GM12891 (cell line): Measurements from ENCODE around the gene ACLY.

Experiments used
- DNase-seq: peaks from one replicate; pipeline ENCODE4 v3.0.0; 2011; ENCODE audit warnings: low spot score; ENCODE audit not compliant: insufficient read length
- FAIRE-seq: peaks from 2 replicates; lab custom pipeline; 2011; peaks lifted over from hg19 to GRCh38; lab: Jason Lieb, UNC
- PAX5 ChIP-seq: IDR thresholded peaks from 2 replicates; pipeline ENCODE4 v1.6.1; 2011; ENCODE audit warnings: low read length, moderate library complexity, mild to moderate bottlenecking; ENCODE audit not compliant: insufficient read depth, severe bottlenecking
- POLR2A ChIP-seq: IDR thresholded peaks from 2 replicates; pipeline ENCODE4 v1.6.1; 2011; ENCODE audit warnings: low read depth, low read length, control low read depth
- POLR2AphosphoS5 ChIP-seq: IDR thresholded peaks from 2 replicates; pipeline ENCODE4 v1.6.1; 2011; ENCODE audit warnings: low read depth, low read length, control low read depth
- POU2F2 ChIP-seq: IDR thresholded peaks from 2 replicates; pipeline ENCODE4 v1.6.1; 2011; ENCODE audit warnings: low read depth, mild to moderate bottlenecking, control low read depth, low read length, moderate library complexity
- SPI1 ChIP-seq: IDR thresholded peaks from 2 replicates; pipeline ENCODE4 v1.6.1; 2011; ENCODE audit warnings: low read depth, low read length, control low read depth
- TAF1 ChIP-seq: IDR thresholded peaks from 2 replicates; pipeline ENCODE4 v1.6.1; 2011; ENCODE audit warnings: low read depth, low read length, control low read depth

The ACLY gene

DNA sequence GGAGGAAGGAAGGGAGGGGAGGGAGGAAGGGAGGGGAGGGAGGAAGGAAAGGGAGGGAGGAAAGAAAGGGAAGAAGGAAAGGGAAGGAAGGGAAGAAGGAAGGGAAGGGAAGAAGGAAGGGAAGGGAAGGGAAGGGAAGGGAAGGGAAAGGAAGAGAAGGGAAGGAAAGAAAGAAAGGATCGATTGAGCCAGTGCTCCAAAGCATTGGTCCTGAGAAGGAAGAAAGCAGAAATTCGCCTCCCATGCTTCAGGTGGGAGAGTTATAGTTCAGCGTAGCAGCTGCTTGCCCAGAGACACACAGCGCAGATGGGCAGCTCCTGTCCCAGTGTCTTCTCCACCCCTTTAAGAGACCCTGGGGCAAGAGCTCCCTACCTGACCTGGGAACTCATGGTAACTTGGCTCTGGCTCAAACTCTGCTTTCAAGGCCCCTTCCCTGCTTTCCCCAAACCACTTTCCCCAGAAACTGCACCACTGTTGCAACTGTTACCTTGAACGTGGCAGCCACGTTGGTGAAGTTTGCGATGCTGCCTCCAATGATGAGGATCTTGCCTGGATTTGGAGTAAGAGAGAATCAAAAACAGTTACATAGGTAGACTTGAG is 14.4 kb downstream of the ACLY start:
- no peak for FAIRE-seq
- no peak for DNase-seq
- TF ChIP-seq POLR2AphosphoS5 (no peak), POU2F2 (no peak), PAX5 (no peak), TAF1 (no peak), SPI1 (no peak), POLR2A (no peak)

DNA sequence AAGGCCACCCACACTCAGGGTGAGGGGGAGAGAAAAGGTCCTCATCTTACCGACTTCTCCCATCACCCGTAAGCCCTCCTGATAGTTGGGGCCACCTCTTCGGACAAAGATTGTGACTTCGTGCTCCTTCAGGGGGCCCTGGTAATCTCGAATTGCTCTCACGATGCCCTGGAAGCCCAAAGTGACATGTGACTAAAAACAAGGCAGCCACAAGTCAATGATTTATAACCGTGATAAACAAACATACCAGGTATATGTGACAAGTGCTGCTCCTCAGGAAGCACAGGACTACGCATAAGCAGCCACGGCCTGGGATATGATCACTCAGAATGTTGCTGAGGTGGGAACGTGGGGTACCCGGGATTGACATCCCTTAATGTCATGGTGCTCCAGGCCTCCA is 17.1 kb downstream of the ACLY start:
- DNase-seq = no peak
- FAIRE-seq = no peak
- TF ChIP-seq PAX5 (no peak), POLR2A (no peak), POLR2AphosphoS5 (no peak), SPI1 (no peak), TAF1 (no peak), POU2F2 (no peak)

DNA sequence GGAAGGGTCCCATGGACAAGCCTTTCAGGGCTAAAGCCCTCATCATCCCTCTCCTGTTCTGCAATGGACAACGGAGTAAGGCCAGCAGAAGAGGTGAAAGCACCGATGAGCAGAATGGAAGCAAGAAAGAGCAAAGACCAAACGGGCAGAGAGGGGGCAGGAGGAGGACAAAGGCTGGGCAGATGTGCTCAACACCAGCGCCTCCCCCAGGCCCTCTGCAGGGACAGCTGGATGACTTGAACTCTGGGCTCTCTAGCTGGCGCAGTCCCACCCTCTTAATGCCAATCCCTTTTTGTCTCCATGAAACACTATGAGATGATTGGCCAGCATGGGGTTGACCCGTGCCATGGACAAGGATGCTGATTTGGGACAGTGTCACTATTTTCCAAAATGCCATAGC is 22.0 kb downstream of the ACLY start:
- TF ChIP-seq POLR2AphosphoS5 = no peak
- TF ChIP-seq POU2F2 = no peak
- no peak for TF ChIP-seq SPI1
- no peak for TF ChIP-seq PAX5
- no peak for TF ChIP-seq POLR2A
- TF ChIP-seq TAF1 = no peak
- no peak for FAIRE-seq

DNA sequence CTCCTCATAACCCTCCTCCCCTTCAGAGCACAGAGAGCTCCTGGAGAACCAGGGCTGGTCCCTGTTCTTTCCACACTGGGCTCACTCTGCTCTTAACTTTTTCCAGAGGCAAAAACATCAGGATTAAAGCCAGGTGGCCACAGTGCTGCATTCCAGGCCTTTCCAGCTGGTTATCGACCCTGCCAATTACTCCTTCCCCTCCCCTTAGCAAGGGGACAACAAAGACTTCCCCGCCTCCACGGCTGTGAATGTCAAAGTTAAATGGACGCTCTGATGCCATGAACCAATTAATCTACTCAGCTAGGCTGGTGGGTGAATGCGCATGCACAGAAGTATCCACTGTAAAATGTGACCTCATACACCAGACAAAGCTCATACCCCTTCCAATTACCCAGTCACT is 23.1 kb downstream of the ACLY start:
- FAIRE-seq = no peak
- DNase-seq = no peak
- TF ChIP-seq TAF1 (no peak), POU2F2 (no peak), POLR2AphosphoS5 (no peak)

More for the DNA sequence above, 22.0 kb downstream of the ACLY start:
- no peak for DNase-seq

DNA sequence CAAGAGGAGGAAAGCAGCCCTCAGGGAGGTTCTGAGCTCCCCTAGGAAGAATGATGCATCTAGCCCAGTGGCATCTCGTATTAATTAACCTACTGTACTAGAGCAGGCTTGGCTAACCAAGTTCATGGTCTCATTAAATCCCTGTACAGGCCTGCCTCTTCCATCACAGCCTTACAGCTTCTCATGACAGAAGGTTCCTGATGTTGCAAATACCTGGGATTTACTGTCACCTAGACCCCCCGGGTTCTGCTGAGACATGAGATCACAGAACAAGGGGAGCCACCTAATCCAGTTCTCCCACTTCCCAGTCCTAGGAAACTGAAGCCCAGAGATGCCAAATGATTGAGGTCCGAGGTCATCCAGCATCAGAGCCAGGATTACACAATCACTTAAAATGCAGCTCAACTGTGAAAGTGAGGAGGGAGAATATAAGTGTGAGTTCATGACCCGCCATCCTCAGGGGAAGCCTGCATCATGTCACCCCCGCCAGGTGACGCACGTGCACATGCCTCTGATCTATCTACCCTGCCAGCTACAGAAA is 23.9 kb downstream of the ACLY start:
- FAIRE-seq (no peak), DNase-seq (no peak)
- TF ChIP-seq SPI1 (no peak), TAF1 (no peak), POLR2A (no peak), PAX5 (no peak), POU2F2 (no peak), POLR2AphosphoS5 (no peak; the same call in 1 of the 2 replicates)

DNA sequence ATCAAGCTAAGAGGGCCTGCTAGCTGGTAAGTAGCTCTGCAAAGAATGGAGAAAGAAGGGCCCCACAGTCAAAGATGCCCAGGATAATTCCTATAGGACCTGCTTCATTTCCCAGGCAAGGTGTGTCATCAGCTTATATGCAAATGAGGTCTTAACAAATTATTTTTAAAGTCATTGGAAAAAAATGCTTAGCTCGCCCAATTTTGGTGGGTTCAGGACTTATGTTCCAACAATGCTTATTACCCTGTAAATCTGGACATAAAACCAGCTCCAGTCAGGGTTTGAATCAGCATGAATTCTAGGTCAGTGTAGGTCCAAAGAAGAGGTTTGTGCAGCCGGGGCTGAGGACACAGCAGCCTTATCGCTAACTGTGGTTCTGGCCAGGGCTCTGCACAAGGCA is 25.4 kb downstream of the ACLY start:
- no peak for DNase-seq
- FAIRE-seq = peak; percentile 45
- no peak for TF ChIP-seq POLR2AphosphoS5
- no peak for TF ChIP-seq PAX5
- no peak for TF ChIP-seq POU2F2
- TF ChIP-seq POLR2A = no peak
- no peak for TF ChIP-seq SPI1
- TF ChIP-seq TAF1 = no peak

DNA sequence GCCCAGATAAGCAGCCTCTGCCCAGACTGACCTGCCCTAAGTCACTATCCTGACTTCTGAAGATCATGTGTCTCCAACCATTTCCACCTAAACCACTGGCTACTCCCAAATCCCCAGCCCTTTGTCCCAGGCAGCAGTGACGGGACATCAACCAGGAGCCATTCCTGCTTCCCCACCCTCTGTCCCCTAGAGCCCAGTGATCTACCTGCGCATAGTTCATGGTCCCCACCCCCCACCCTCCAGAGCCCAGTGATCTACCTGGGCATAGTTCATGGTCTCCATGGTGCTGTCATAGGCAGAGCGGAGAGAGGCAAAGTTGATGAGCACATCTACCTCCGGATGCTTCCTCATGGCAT is 26.8 kb downstream of the ACLY start:
- DNase-seq (no peak), FAIRE-seq (no peak)
- TF ChIP-seq POU2F2 = no peak
- TF ChIP-seq POLR2AphosphoS5 = no peak
- no peak for TF ChIP-seq POLR2A
- TF ChIP-seq TAF1 = no peak
- TF ChIP-seq SPI1 = no peak
- TF ChIP-seq PAX5 = no peak

DNA sequence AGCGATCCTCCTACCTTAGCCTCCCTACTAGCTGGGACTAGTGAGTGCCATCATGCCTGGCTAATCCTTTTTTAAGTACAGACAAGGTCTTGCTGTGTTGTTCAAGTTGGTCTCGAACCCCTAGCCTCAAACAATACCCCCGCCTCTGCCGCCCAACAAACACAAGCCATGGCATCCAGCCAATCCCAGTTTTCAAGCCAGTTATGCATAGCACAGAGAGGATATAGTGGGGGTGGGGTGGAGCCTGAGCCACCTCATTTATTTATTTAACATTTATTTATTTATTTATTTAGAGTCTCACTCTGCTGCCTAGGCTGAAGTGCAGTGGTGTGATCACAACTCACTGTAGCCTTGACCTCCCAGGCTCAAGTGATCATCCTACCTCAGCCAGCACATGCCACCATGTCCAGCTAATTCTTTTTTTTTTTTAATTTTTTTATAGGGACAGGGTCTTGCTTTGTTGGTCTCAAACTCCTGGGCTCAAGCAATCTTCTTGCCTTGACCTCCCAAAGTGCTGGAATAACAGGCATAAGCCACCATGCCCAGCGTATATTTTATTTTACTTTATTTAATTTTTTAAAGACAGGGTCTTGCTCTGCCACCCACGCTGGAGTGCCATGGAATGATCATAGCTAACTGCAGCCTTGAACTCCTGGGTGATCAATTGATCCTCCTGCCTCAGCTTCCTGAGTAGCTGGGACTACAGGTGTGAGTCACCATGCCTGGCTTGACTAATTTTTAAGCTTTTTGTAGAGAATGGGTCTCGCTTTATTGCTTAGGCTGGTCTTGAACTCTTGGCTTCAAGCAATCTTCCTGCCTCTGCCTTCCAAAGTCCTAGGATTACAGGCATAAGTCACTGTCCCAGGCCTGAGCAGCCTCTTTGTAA is 27.4 kb downstream of the ACLY start:
- DNase-seq (no peak), FAIRE-seq (no peak)
- TF ChIP-seq POLR2A = no peak
- TF ChIP-seq TAF1 = no peak
- no peak for TF ChIP-seq POU2F2
- TF ChIP-seq PAX5 = no peak
- TF ChIP-seq POLR2AphosphoS5 = no peak
- TF ChIP-seq SPI1 = no peak

DNA sequence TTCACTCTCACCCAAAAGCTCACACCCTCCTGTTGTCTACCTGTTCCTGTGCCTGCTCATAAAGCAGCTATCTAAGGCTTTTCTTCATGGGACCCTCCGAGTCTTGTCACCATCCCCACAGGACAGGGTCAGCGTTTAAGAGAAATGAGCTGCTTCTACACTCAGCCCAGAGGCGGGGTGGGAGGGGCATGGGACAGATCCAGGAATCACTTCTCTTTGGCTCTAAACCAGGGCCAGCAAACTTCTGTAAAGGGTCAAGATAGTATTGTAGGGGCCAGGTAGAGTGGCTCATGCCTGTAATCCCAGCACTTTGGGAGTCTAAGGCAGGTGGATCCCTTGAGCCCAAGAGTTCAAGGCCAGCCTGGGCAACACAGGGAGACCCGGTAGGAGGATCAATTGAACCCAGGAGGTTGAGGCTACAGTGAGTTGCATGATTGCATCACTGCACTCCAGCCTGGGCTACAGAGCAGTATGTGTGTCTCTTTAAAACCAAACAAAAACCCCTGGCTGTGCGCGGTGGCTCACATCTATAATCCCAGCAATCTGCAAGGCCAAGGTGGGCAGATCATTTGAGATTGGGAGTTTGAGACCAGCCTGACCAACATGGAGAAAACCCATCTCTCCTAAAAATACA is 30.3 kb downstream of the ACLY start:
- DNase-seq (no peak), FAIRE-seq (no peak)
- no peak for TF ChIP-seq POLR2AphosphoS5
- no peak for TF ChIP-seq PAX5
- no peak for TF ChIP-seq SPI1
- no peak for TF ChIP-seq TAF1
- TF ChIP-seq POU2F2 = no peak
- no peak for TF ChIP-seq POLR2A
